ENCODE measurements around the gene DOK3.

Gene DOK3

GRCh38 chr5:177473443-177474001, 36.1 kb downstream of the DOK3 start, which contains the start of gene DBN1:
Gene DBN1 (minus strand): TSS chr5:177473634. CDS start chr5:177473521, 113 bp downstream.
- H3K4me3 ChIP-seq (ENCODE audit: low read depth, low read length): peak within 1 kb of the TSS; percentile 81
- no peak for DNase-seq (ENCODE audit: low read depth)

- no peak for DNase-seq (ENCODE audit: low read depth)
- H3K4me3 ChIP-seq (ENCODE audit: low read depth, low read length): peak overlapping the region; percentile 81
Measured at GRCh38 chr5:177472460-177473442, 36.9 kb downstream of the DOK3 start.

GRCh38 chr5:177471610-177472356, 37.8 kb downstream of the DOK3 start:
- peak overlapping the region; percentile 81 for H3K4me3 ChIP-seq (ENCODE audit: low read depth, low read length)
- DNase-seq (ENCODE audit: low read depth): no peak

- DNase-seq (ENCODE audit: low read depth): no peak
- peak overlapping the region; percentile 81 for H3K4me3 ChIP-seq (ENCODE audit: low read depth, low read length)
Measured at GRCh38 chr5:177470759-177471536, 38.7 kb downstream of the DOK3 start.

GRCh38 chr5:177469750-177470525, 39.7 kb downstream of the DOK3 start:
- no peak for DNase-seq (ENCODE audit: low read depth)
- peak overlapping the region; percentile 5 for H3K4me3 ChIP-seq (ENCODE audit: low read depth, low read length)

GRCh38 chr5:177468685-177469628, 40.7 kb downstream of the DOK3 start:
- no peak overlapping the region for H3K4me3 ChIP-seq (ENCODE audit: low read depth, low read length)
- DNase-seq (ENCODE audit: low read depth): no peak

- H3K4me3 ChIP-seq (ENCODE audit: low read depth, low read length): no peak overlapping the region
- DNase-seq (ENCODE audit: low read depth): no peak
Measured at GRCh38 chr5:177468329-177468684, 41.3 kb downstream of the DOK3 start.

- H3K4me3 ChIP-seq (ENCODE audit: low read depth, low read length): no peak overlapping the region
- no peak for DNase-seq (ENCODE audit: low read depth)
Measured at GRCh38 chr5:177467436-177467835, 42.2 kb downstream of the DOK3 start.

- DNase-seq (ENCODE audit: low read depth): no peak
- no peak overlapping the region for H3K4me3 ChIP-seq (ENCODE audit: low read depth, low read length)
Measured at GRCh38 chr5:177466861-177467260, 42.8 kb downstream of the DOK3 start.

- no peak for DNase-seq (ENCODE audit: low read depth)
- H3K4me3 ChIP-seq (ENCODE audit: low read depth, low read length): no peak overlapping the region
Measured at GRCh38 chr5:177465044-177465443, 44.6 kb downstream of the DOK3 start.

GRCh38 chr5:177462021-177462670, 47.5 kb downstream of the DOK3 start:
- no peak overlapping the region for H3K4me3 ChIP-seq (ENCODE audit: low read depth, low read length)
- no peak for DNase-seq (ENCODE audit: low read depth)

GRCh38 chr5:177459819-177460628, 49.6 kb downstream of the DOK3 start:
- no peak overlapping the region for H3K4me3 ChIP-seq (ENCODE audit: low read depth, low read length)

GRCh38 chr5:177459357-177459756, 50.3 kb downstream of the DOK3 start:
- DNase-seq (ENCODE audit: low read depth): no peak
- no peak overlapping the region for H3K4me3 ChIP-seq (ENCODE audit: low read depth, low read length)

More at GRCh38 chr5:177459819-177460628, 49.6 kb downstream of the DOK3 start:
- no peak for DNase-seq (ENCODE audit: low read depth)

GRCh38 chr5:177458912-177459350, 50.7 kb downstream of the DOK3 start:
- no peak overlapping the region for H3K4me3 ChIP-seq (ENCODE audit: low read depth, low read length)

GRCh38 chr5:177457852-177458681, 51.6 kb downstream of the DOK3 start:
- H3K4me3 ChIP-seq (ENCODE audit: low read depth, low read length): no peak overlapping the region
- DNase-seq (ENCODE audit: low read depth): no peak

More at GRCh38 chr5:177458912-177459350, 50.7 kb downstream of the DOK3 start:
- no peak for DNase-seq (ENCODE audit: low read depth)

Data from skeletal muscle cell (primary cell).